Activated CD8-positive, alpha-beta T cell treated with anti-CD3 and anti-CD28 coated beads, Interleukin-2, amount 10 ng/mL, durations not matched to agents 7 days and 5 days (primary cell): ENCODE measurements around the gene PDCD1LG2. TPM values are rescaled to one million over a fixed set of nuclear protein-coding genes. Genes with fewer than 3 reads are reported as not detected.
"Not testable (repeated sequence)": the region's sequence is repeated elsewhere in the genome, so short reads cannot be mapped to it uniquely, and the experiment has no call there.

Source experiments
- ATAC-seq: fragments of 150-1000 bp; cut with Tn5 transposase; one replicate; pipeline ENCODE4 v1.10.0; 2021; ENCODE audit warnings: moderate library complexity
- CTCF ChIA-PET: fragments of 350-600 bp; sonication (Branson Sonifier 250); formaldehyde crosslinking; loops from one replicate; lab custom pipeline; 2021; ENCODE audit warnings: antibody characterized with exemption; lab: Charles Lee
- POLR2A ChIA-PET: fragments of 350-600 bp; sonication (Branson Sonifier 250); formaldehyde crosslinking; loops from one replicate; lab custom pipeline; 2021; ENCODE audit warnings: antibody characterized with exemption; lab: Charles Lee
- DNase-seq: peaks from one replicate; pipeline ENCODE4 v3.0.0-alpha.2; 2020
- H3K27ac Mint-ChIP-seq: one replicate; pipeline ENCODE4 v1.8.0; 2021; ENCODE audit warnings: mild to moderate bottlenecking, mixed read lengths
- H3K27me3 Mint-ChIP-seq: one replicate; pipeline ENCODE4 v1.8.0; 2021; ENCODE audit warnings: low read depth, mixed read lengths
- H3K36me3 Mint-ChIP-seq: one replicate; pipeline ENCODE4 v1.8.0; 2021; ENCODE audit warnings: low read depth, mixed read lengths
- H3K4me1 Mint-ChIP-seq: one replicate; pipeline ENCODE4 v1.8.0; 2021; ENCODE audit warnings: low read depth, mixed read lengths
- H3K4me3 Mint-ChIP-seq: one replicate; pipeline ENCODE4 v1.8.0; 2021; ENCODE audit warnings: mild to moderate bottlenecking, mixed read lengths
- H3K9me3 Mint-ChIP-seq: one replicate; pipeline ENCODE4 v1.8.0; 2022; ENCODE audit warnings: mixed read lengths; ENCODE audit not compliant: insufficient read depth
- total RNA-seq, 2 experiments: library from RNA; stranded (reverse); gene quantifications; one replicate each; pipeline ENCODE4 v1.2.3, GENCODE V29; 2021

The PDCD1LG2 gene
- total RNA-seq, 2 experiments from 2014 or later, result 0.55 TPM

DNA sequence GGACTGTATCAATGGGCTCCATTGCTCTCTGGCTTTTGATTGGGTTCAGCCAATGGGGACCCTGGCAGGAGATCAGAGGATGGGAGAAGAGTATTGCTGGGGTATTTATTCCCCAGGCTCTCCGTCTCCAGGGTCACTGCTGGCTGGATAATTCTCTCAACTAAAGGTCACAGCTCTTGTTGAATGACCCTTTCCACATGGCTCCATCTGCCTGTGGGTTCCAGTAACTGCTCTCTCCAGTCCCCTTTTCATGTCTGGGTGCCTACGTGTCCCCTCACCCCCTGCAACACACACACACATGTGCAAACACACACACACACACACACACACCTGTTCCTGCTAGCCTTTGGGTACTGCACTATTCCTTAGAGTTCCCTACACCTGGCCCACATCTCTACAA lies 64.7 kb downstream of the PDCD1LG2 start:
- no peaks in the 10 kb centered on the region for H3K27me3 Mint-ChIP-seq
- no peak overlapping the region for H3K27ac Mint-ChIP-seq
- CTCF ChIA-PET, result interaction anchor here (1.0 to 1.2 kb wide), 2 partner anchors 11 to 125 kb away, joined by 4 to 7 read pairs; partner anchors contain the start of gene CD274
- ATAC-seq, result no peak
- peaks cover 2% of the 10 kb centered on the region for H3K4me1 Mint-ChIP-seq
- H3K36me3 Mint-ChIP-seq, result no peaks in the 10 kb centered on the region
- DNase-seq, result no peak
- H3K9me3 Mint-ChIP-seq, result no peaks in the 10 kb centered on the region
- POLR2A ChIA-PET, result no interaction called here
- H3K4me3 Mint-ChIP-seq, result no peak overlapping the region

DNA sequence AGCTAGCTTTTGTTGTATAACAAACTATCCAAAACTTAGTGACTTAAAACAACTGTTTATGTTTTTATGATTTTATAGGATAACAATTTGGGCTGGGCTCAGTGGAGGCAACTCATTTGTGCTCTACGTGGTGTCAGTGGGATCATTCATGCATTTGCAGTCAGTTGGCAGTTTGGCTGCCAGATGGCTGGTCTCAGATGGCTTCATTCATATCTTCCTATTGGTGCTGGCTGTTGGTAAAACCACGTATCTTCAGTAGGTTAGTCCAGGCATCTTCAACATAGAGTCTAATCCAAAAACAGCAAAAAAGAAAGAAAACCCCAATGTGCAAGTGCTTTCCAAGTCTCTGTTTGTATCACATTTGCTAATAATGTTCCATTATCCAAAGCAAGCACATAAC lies 66.9 kb downstream of the PDCD1LG2 start:
- ChIA-PET CTCF (no interaction called here), POLR2A (no interaction called here)
- Mint-ChIP-seq H3K27ac (no peak overlapping the region), H3K4me1 (peaks cover 6% of the 10 kb centered on the region), H3K27me3 (no peaks in the 10 kb centered on the region), H3K36me3 (no peaks in the 10 kb centered on the region), H3K9me3 (no peaks in the 10 kb centered on the region), H3K4me3 (no peak overlapping the region)
- DNase-seq (no peak), ATAC-seq (no peak)

DNA sequence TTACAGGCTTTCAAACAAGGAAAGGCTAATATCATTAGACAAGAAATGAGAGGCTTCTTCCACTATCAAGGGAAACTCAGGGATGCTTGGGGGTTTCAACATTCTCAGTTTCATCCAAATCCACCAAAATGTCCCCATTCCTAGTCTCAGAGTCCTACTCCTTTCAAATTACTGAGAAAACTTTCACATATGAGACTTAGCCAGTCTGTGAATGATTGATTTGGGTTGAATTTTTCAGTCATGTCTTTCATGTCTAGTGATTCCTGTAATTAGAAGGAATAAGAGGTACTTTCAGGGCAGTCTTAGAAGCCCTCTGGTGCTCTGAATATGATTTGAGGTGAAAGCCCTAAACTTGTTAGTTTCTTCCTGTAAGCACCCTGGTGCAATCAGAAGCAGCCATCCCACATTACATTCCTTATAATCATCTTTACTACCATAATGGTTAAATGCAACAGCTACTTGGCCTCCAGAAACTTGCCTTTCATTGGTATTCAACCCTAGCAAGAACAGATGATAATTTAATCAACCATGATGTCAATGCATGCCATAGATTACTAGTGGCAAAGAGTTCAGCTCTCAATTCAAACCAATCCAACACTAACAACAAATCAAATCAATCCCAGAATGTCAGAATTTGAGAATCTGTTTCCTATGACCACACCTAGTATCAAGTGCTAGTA lies 67.8 kb downstream of the PDCD1LG2 start:
- ATAC-seq (no peak), DNase-seq (no peak)
- CTCF ChIA-PET, result interaction anchor here (1.5 kb wide), 1 partner anchor 22 kb away, joined by 4 read pairs; no protein-coding TSS in a partner anchor
- POLR2A ChIA-PET, result interaction anchor here (1.2 kb wide), 1 partner anchor 50 kb away, joined by 3 read pairs; no protein-coding TSS in a partner anchor
- Mint-ChIP-seq H3K27ac (no peak overlapping the region), H3K9me3 (no peaks in the 10 kb centered on the region), H3K36me3 (no peaks in the 10 kb centered on the region), H3K4me3 (no peak overlapping the region), H3K4me1 (peaks cover 12% of the 10 kb centered on the region), H3K27me3 (no peaks in the 10 kb centered on the region)

DNA sequence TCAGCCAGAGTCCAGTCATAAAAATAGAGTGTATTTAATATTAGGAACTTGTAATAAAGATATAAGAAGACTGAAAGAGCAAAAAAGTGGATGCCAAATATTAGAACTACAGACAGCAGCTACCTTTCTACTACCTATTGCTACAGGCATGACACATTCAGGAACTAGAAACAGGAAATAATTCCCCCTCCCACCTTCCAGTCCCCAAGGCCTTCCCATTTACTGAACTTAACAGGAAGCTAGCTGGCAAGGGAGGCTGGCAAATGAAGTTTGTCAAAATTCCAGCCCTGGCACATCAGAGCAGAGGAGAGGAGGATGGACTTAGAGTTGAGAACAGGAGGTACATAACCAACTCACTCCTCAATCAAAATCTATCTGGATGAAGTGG lies 68.4 kb downstream of the PDCD1LG2 start:
- no peaks in the 10 kb centered on the region for H3K9me3 Mint-ChIP-seq
- peaks cover 15% of the 10 kb centered on the region for H3K4me1 Mint-ChIP-seq

DNA sequence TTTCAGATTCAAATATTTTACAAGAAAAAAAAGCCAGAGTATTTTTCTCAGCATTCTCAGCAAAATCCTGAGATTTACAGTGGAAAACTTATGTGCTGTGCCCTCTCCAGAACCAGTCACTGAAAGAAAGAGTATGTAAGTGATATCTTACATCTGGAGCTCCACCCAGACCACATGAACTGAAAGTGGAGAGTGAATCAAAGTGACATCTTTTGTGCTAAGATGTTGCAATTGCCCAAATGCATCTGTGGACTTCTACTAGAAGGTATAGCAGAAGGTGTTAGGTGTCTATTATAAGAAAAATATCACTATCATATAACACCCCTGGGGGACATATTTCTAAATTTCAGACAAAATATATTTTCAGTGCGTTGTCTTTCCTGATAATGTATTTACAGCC lies 69.5 kb downstream of the PDCD1LG2 start:
- no peak overlapping the region for H3K4me3 Mint-ChIP-seq
- DNase-seq (no peak), ATAC-seq (no peak)
- ChIA-PET CTCF (interaction anchor here (1.0 kb wide), 2 partner anchors 10 to 21 kb away, joined by 3 to 4 read pairs; no protein-coding TSS in a partner anchor), POLR2A (no interaction called here)
- peaks cover 15% of the 10 kb centered on the region for H3K4me1 Mint-ChIP-seq
- H3K27ac Mint-ChIP-seq, result no peak overlapping the region
- no peaks in the 10 kb centered on the region for H3K36me3 Mint-ChIP-seq
- no peaks in the 10 kb centered on the region for H3K27me3 Mint-ChIP-seq
- H3K9me3 Mint-ChIP-seq, result peaks cover 3% of the 10 kb centered on the region

More for the DNA sequence above, 68.4 kb downstream of the PDCD1LG2 start:
- POLR2A ChIA-PET, result interaction anchor here (1.2 kb wide), 1 partner anchor 50 kb away, joined by 3 read pairs; no protein-coding TSS in a partner anchor
- no peaks in the 10 kb centered on the region for H3K36me3 Mint-ChIP-seq
- no peaks in the 10 kb centered on the region for H3K27me3 Mint-ChIP-seq
- ATAC-seq, result no peak
- DNase-seq, result no peak
- H3K4me3 Mint-ChIP-seq, result no peak overlapping the region
- CTCF ChIA-PET, result interaction anchor here (1.5 kb wide), 1 partner anchor 22 kb away, joined by 4 read pairs; no protein-coding TSS in a partner anchor
- no peak overlapping the region for H3K27ac Mint-ChIP-seq

DNA sequence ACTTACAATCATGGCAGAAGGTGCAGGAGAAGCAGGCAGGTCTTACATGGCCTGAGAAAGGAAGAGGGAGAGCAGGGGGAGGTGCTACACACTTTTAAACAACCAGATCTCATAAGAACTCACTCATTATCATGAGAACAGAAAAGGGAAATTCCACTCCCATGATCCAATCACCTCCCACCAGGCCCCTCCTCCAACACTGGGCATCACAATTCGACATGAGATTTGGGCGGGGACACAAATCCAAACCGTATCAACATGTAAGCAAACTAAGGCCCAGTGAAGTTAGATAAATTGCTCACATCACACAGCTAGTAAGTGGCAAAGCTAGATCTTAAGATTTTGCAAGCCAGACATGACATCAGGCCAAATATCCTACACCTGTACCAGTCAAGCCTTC lies 70.3 kb downstream of the PDCD1LG2 start:
- DNase-seq (no peak), ATAC-seq (no peak)
- no peaks in the 10 kb centered on the region for H3K27me3 Mint-ChIP-seq
- ChIA-PET POLR2A (no interaction called here), CTCF (interaction anchor here (1.0 kb wide), 1 partner anchor 20 kb away, joined by 3 read pairs; no protein-coding TSS in a partner anchor)
- H3K9me3 Mint-ChIP-seq, result peaks cover 3% of the 10 kb centered on the region
- H3K27ac Mint-ChIP-seq, result no peak overlapping the region
- peaks cover 19% of the 10 kb centered on the region for H3K4me1 Mint-ChIP-seq
- H3K36me3 Mint-ChIP-seq, result no peaks in the 10 kb centered on the region
- H3K4me3 Mint-ChIP-seq, result no peak overlapping the region

DNA sequence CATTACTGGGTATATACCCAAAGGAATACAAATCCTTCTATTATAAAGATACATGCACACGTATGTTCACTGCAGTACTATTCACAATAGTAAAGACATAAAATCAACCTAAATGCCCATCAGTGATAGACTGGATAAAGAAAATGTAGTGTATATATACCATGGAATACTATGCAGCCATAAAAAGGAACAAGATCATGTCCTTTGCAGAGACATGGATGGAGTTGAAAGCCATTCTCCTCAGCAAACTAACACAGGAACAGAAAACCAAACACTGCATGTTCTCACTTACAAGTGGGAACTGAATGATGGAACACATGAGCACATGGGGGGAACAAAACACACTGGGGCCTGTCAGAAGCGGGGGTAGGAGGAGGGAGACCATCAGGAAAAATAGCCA lies 71.4 kb downstream of the PDCD1LG2 start:
- H3K4me3 Mint-ChIP-seq, H3K27ac Mint-ChIP-seq, DNase-seq, H3K9me3 Mint-ChIP-seq, ATAC-seq, H3K36me3 Mint-ChIP-seq, CTCF ChIA-PET, POLR2A ChIA-PET, H3K27me3 Mint-ChIP-seq: not testable (repeated sequence)
- peaks cover 29% of the 10 kb centered on the region for H3K4me1 Mint-ChIP-seq

DNA sequence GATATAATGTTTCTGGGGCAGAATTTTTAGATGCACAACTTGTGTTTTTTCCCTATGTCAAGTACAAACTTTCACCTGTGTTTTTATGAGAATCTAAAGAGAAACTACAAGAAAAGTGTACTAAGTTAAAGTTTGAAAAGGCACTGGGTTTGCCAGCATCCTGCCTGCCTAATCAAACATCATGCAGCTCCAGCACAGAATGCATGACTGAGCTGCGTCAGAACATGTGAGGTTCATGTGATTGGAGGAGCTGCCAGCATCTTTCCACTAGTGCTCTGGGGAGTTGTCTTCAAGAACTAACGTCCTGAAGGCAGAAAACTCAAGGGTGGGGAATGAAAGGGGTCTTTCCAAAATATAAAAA lies 72.5 kb downstream of the PDCD1LG2 start:
- peaks cover 3% of the 10 kb centered on the region for H3K9me3 Mint-ChIP-seq
- peaks cover 2% of the 10 kb centered on the region for H3K36me3 Mint-ChIP-seq
- ChIA-PET CTCF (interaction anchor here (0.7 to 2.9 kb wide), 8 partner anchors 16 to 210 kb away, joined by 3 to 31 read pairs (median 6); partner anchors contain the start of genes CD274, PDCD1LG2 and PLGRKT), POLR2A (interaction anchor here (0.7 to 1.2 kb wide), 3 partner anchors 25 to 133 kb away, joined by 3 to 5 read pairs (median 3); partner anchors contain the start of genes CD274 and RIC1)
- ATAC-seq (peak; percentile 74), DNase-seq (peak; percentile 50)
- no peak overlapping the region for H3K27ac Mint-ChIP-seq
- H3K27me3 Mint-ChIP-seq, result no peaks in the 10 kb centered on the region
- H3K4me3 Mint-ChIP-seq, result no peak overlapping the region
- peaks cover 40% of the 10 kb centered on the region for H3K4me1 Mint-ChIP-seq

DNA sequence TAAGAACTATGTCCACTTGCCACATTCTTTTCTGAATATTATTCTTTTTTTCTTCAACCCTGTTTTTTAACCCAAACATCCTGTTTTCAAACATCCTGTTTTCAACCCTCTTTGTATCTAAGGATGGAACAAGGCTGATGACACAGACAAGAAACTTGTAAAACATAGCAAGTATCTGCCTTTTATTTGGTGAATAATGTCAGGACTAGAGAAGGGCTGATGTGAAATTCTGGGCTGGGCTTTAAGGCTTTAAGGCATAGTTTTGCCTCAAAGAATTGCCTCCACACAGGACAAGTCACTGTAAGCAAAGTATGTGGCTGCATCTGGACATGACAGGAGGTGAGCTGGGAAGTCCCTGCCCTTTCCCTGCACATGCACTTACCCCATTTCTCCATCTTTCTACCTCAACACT lies 76.1 kb downstream of the PDCD1LG2 start:
- peaks cover 3% of the 10 kb centered on the region for H3K9me3 Mint-ChIP-seq
- no peak for DNase-seq
- peaks cover 36% of the 10 kb centered on the region for H3K4me1 Mint-ChIP-seq
- peak; percentile 35 for ATAC-seq
- CTCF ChIA-PET, result interaction anchor here (0.7 to 5.6 kb wide), 10 partner anchors 12 to 400 kb away, joined by 3 to 127 read pairs (median 4); partner anchors contain the start of genes CD274, INSL6, PDCD1LG2 and PLGRKT
- no peak overlapping the region for H3K4me3 Mint-ChIP-seq
- POLR2A ChIA-PET, result interaction anchor here (1.6 to 2.2 kb wide), 3 partner anchors 76 to 149 kb away, joined by 4 to 16 read pairs (median 4); partner anchors contain the start of genes CD274, PDCD1LG2 and PLGRKT
- peak overlapping the region; percentile 76 for H3K27ac Mint-ChIP-seq
- H3K27me3 Mint-ChIP-seq, result no peaks in the 10 kb centered on the region
- peaks cover 2% of the 10 kb centered on the region for H3K36me3 Mint-ChIP-seq

DNA sequence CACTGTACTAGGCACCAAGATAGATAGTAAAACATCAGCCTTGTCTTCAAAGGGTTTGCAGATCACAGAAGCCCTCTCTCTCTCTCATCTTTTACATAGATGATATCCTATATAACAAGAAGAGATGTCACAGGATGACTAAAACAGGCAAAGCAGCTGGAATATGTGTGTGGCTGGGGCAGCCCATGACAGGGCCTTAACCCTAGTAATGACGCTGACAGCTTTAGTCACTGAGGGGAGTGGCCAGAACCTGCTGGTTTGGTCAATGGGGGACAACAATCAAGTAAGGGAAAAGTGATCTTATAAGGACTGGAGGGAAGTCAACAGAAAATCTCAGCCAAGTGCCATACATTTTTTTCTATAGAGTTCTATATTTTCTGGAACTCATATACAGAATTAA lies 76.7 kb downstream of the PDCD1LG2 start:
- CTCF ChIA-PET, result interaction anchor here (0.7 to 5.6 kb wide), 8 partner anchors 12 to 401 kb away, joined by 3 to 127 read pairs (median 6); partner anchors contain the start of genes CD274, INSL6 and PLGRKT
- Mint-ChIP-seq H3K4me3 (no peak overlapping the region), H3K9me3 (peaks cover 3% of the 10 kb centered on the region)

DNA sequence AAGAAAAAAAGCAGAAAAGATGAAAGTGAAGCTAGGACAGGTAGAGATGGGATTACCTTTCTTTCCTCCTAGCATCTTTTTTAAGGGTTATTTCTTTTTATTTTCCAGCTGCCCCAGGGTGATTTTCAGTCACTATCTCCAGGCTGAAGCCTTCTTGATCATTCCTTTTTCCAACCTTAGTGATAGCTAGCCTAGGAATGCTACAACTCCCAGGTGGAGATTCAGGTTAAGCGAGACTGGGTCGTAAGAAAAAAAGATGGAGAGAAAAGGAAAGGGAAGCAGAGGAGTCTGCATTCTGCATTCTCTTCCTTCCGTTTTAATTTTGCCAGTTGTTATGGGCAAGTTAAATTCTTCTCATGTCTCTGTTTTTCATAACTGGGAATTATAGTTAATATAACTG lies 81.9 kb downstream of the PDCD1LG2 start:
- ChIA-PET POLR2A (no interaction called here), CTCF (interaction anchor here (0.8 to 1.5 kb wide), 4 partner anchors 8 to 149 kb away, joined by 3 to 5 read pairs (median 3); partner anchors contain the start of gene CD274)
- no peaks in the 10 kb centered on the region for H3K9me3 Mint-ChIP-seq
- no peaks in the 10 kb centered on the region for H3K27me3 Mint-ChIP-seq
- DNase-seq (no peak), ATAC-seq (no peak)
- H3K4me1 Mint-ChIP-seq, result peaks cover 14% of the 10 kb centered on the region
- no peaks in the 10 kb centered on the region for H3K36me3 Mint-ChIP-seq
- H3K4me3 Mint-ChIP-seq, result no peak overlapping the region
- H3K27ac Mint-ChIP-seq, result no peak overlapping the region

More for the DNA sequence above, 76.7 kb downstream of the PDCD1LG2 start:
- DNase-seq (no peak), ATAC-seq (peak; percentile 12)
- peaks cover 36% of the 10 kb centered on the region for H3K4me1 Mint-ChIP-seq
- peaks cover 2% of the 10 kb centered on the region for H3K36me3 Mint-ChIP-seq
- no peaks in the 10 kb centered on the region for H3K27me3 Mint-ChIP-seq
- POLR2A ChIA-PET, result interaction anchor here (0.9 to 2.2 kb wide), 4 partner anchors 41 to 149 kb away, joined by 4 to 16 read pairs (median 4); partner anchors contain the start of genes CD274, PDCD1LG2 and PLGRKT
- peak overlapping the region; percentile 76 for H3K27ac Mint-ChIP-seq
